Keratinocyte (primary cell): ENCODE data around the gene SH3BGRL3. TPM values are rescaled to one million over a fixed set of nuclear protein-coding genes. Genes with fewer than 3 reads are reported as not detected.

Experiments used
- DNase-seq: peaks from one replicate; pipeline ENCODE4 v3.0.0-alpha.2; 2011; ENCODE audit warnings: low read depth, missing footprints, low spot score
- FAIRE-seq: peaks from 2 replicates; lab custom pipeline; 2011; peaks lifted over from hg19 to GRCh38; lab: Jason Lieb, UNC
- H2AFZ ChIP-seq: 2 replicates; pipeline ENCODE4 v1.6.0; 2012; ENCODE audit warnings: low read length, control low read depth, inconsistent platforms; ENCODE audit not compliant: control insufficient read depth
- H3K27ac ChIP-seq: 2 replicates; pipeline ENCODE4 v1.5.1; 2011; ENCODE audit warnings: low read length; ENCODE audit not compliant: control insufficient read depth, insufficient read depth
- H3K27me3 ChIP-seq: 3 replicates; pipeline ENCODE4 v1.6.0; 2011; ENCODE audit warnings: low read length; ENCODE audit not compliant: control insufficient read depth, insufficient read depth; ENCODE audit errors: extremely low read depth
- H3K36me3 ChIP-seq, 2 experiments: 2 replicates in 1 of 2; 3 replicates in 1 of 2; pipeline ENCODE4 v1.5.1; 2011; ENCODE audit warnings: low read length in 2 of 2, mild to moderate bottlenecking in 1 of 2; ENCODE audit not compliant: control insufficient read depth in 2 of 2, insufficient read depth in 2 of 2; ENCODE audit errors: extremely low read depth in 1 of 2
- H3K4me1 ChIP-seq: 3 replicates; pipeline ENCODE4 v1.5.1; 2011; ENCODE audit warnings: low read length; ENCODE audit not compliant: control insufficient read depth, insufficient read depth; ENCODE audit errors: extremely low read depth
- H3K4me2 ChIP-seq: 3 replicates; pipeline ENCODE4 v1.6.0; 2011; ENCODE audit warnings: low read depth, low read length; ENCODE audit not compliant: control insufficient read depth, insufficient read depth; ENCODE audit errors: extremely low read depth
- H3K4me3 ChIP-seq, 3 experiments: fragments of 200-600 bp in 1 of 3; sonication (generic) in 1 of 3; 2 replicates in 2 of 3; 3 replicates in 1 of 3; pipeline ENCODE4 v1.5.1; 2011 to 2016; ENCODE audit warnings: low read length in 3 of 3, mild to moderate bottlenecking in 3 of 3, control low read depth in 2 of 3, inconsistent platforms in 1 of 3, low read depth in 1 of 3, mixed read lengths in 1 of 3, mixed run types in 1 of 3, moderate library complexity in 1 of 3; ENCODE audit not compliant: control insufficient read depth in 2 of 3, insufficient read depth in 2 of 3; ENCODE audit errors: extremely low read depth in 1 of 3
- H3K79me2 ChIP-seq: 2 replicates; pipeline ENCODE4 v1.6.0; 2012; ENCODE audit warnings: low read length; ENCODE audit not compliant: control insufficient read depth, insufficient read depth
- H3K9ac ChIP-seq: 3 replicates; pipeline ENCODE4 v1.6.0; 2011; ENCODE audit warnings: low read length; ENCODE audit not compliant: control insufficient read depth, insufficient read depth; ENCODE audit errors: extremely low read depth
- H3K9me1 ChIP-seq: 3 replicates; pipeline ENCODE4 v1.6.0; 2011; ENCODE audit warnings: low read length; ENCODE audit not compliant: control insufficient read depth, insufficient read depth; ENCODE audit errors: extremely low read depth
- H3K9me3 ChIP-seq: 2 replicates; pipeline ENCODE4 v1.5.1; 2012; ENCODE audit warnings: low read depth, low read length; ENCODE audit not compliant: control insufficient read depth
- H4K20me1 ChIP-seq: 3 replicates; pipeline ENCODE4 v1.6.0; 2011; ENCODE audit warnings: low read length; ENCODE audit not compliant: control insufficient read depth, insufficient read depth; ENCODE audit errors: extremely low read depth
- CTCF ChIP-seq, 3 experiments: IDR thresholded peaks in 1 of 3; conservative IDR thresholded peaks in 1 of 3; optimal IDR thresholded peaks in 1 of 3; 2 replicates in 2 of 3; 3 replicates in 1 of 3; pipeline versions ENCODE3 to v1.5.1; 2011; ENCODE audit warnings: low read length in 3 of 3, mild to moderate bottlenecking in 3 of 3, moderate library complexity in 2 of 3, control low read depth in 1 of 3, inconsistent platforms in 1 of 3; ENCODE audit not compliant: insufficient read depth in 2 of 3; ENCODE audit errors: extremely low read depth in 1 of 3
- EZH2 ChIP-seq: IDR thresholded peaks from one replicate; pipeline ENCODE4 v1.6.1; 2012; ENCODE audit warnings: inconsistent platforms, mild to moderate bottlenecking, low read length, moderate library complexity
- dilution Hi-C: fragments of 300-500 bp; cut with MboI; formaldehyde crosslinking; loops from one replicate; pipeline ENCODE4 v1.7.0; 2020; ENCODE audit warnings: low sequenced_read_pairs; ENCODE audit not compliant: extremely low pct_ligation_motif_present
- polyA plus RNA-seq, 5 experiments: library from polyadenylated mRNA; depleted of rRNA in 3 of 5; stranded (reverse) in 3 of 5; stranded (forward) in 1 of 5; unstranded in 1 of 5; fragments of >200 nt; gene quantifications; 1 replicate in 1 of 5; 2 replicates in 3 of 5; 3 replicates in 1 of 5; pipeline versions ENCODE4 v1.2.1 to v1.2.3, GENCODE V29; 2011 to 2012; ENCODE audit warnings: missing spikeins in 2 of 5, low read depth in 1 of 5, low replicate concordance in 1 of 5

The SH3BGRL3 gene
- polyA plus RNA-seq, 1 donor (not counting 4 experiments of a cell fraction or from before 2014, with no cell fraction given) = 196 TPM

- Histone ChIP-seq H4K20me1 (no peaks in the 10 kb centered on the region), H3K9ac (no peak overlapping the region), H3K4me3 (no peak overlapping the region), H3K4me2 (no peak overlapping the region), H3K36me3 (peaks cover 24% of the 10 kb centered on the region in 2 experiments), H2AFZ (no peak overlapping the region), H3K27ac (no peak overlapping the region), H3K27me3 (no peaks in the 10 kb centered on the region), H3K4me1 (no peaks in the 10 kb centered on the region), H3K79me2 (no peaks in the 10 kb centered on the region), H3K9me3 (no peaks in the 10 kb centered on the region), H3K9me1 (no peaks in the 10 kb centered on the region)
- FAIRE-seq (peak; percentile 43), DNase-seq (no peak)
- no peak for TF ChIP-seq CTCF (optimal IDR thresholded peaks at IDR 0.05 in 1 of 3, IDR thresholded peaks at IDR 0.05 in 1 of 3, conservative IDR thresholded peaks at IDR 0.05 in 1 of 3; ENCODE audit: extremely low read depth in 1 of 3, insufficient read depth in 2 of 3, low read length in 3 of 3)
- no peak for TF ChIP-seq EZH2
- dilution Hi-C loops = no loop called here
These were observed 20.3 kb upstream of the SH3BGRL3 start for GRCh38 chr1:26259578-26259977.

DNA sequence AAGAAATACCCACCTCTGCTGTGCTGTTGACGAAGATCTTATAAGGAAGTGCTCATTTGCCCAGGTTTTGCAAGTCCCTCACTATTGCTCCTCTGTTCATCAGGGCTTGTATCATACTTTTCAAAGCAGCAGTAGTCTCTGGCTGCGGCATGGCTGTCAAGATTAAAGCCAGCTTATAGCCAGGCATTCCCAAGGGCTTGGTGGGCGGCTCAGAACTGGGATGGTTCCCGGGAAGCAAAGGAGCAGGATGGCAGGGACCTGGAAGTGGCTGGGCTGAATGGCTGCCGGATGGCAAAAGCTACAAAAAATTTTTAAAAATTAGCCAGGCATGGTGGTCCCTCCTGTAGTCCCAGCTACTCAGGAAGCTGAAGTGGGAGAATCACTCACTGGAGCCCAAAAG lies 16.7 kb upstream of the SH3BGRL3 start:
- H4K20me1 ChIP-seq = no peaks in the 10 kb centered on the region
- H3K27me3 ChIP-seq = no peaks in the 10 kb centered on the region
- no peak overlapping the region for H3K9ac ChIP-seq
- H3K4me3 ChIP-seq = no peak overlapping the region
- H3K9me3 ChIP-seq = no peaks in the 10 kb centered on the region
- H3K36me3 ChIP-seq = peaks cover 15 to 18% of the 10 kb centered on the region in 2 experiments
- H3K79me2 ChIP-seq = no peaks in the 10 kb centered on the region
- FAIRE-seq = no peak
- dilution Hi-C loops = no loop called here
- H2AFZ ChIP-seq = no peak overlapping the region
- no peak overlapping the region for H3K27ac ChIP-seq
- H3K4me1 ChIP-seq = no peaks in the 10 kb centered on the region
- DNase-seq = no peak
- H3K4me2 ChIP-seq = no peak overlapping the region
- no peaks in the 10 kb centered on the region for H3K9me1 ChIP-seq
- TF ChIP-seq CTCF (optimal IDR thresholded peaks at IDR 0.05 in 1 of 3, IDR thresholded peaks at IDR 0.05 in 1 of 3, conservative IDR thresholded peaks at IDR 0.05 in 1 of 3; ENCODE audit: extremely low read depth in 1 of 3, insufficient read depth in 2 of 3, low read length in 3 of 3) (no peak), EZH2 (no peak)
